ENCODE results near the gene TYK2. TPM values are rescaled to one million over a fixed set of nuclear protein-coding genes. Genes with fewer than 3 reads are reported as not detected.

TYK2 gene
- total and polyA plus RNA-seq, 4 donors: 102 to 175 (median 150) TPM

DNA sequence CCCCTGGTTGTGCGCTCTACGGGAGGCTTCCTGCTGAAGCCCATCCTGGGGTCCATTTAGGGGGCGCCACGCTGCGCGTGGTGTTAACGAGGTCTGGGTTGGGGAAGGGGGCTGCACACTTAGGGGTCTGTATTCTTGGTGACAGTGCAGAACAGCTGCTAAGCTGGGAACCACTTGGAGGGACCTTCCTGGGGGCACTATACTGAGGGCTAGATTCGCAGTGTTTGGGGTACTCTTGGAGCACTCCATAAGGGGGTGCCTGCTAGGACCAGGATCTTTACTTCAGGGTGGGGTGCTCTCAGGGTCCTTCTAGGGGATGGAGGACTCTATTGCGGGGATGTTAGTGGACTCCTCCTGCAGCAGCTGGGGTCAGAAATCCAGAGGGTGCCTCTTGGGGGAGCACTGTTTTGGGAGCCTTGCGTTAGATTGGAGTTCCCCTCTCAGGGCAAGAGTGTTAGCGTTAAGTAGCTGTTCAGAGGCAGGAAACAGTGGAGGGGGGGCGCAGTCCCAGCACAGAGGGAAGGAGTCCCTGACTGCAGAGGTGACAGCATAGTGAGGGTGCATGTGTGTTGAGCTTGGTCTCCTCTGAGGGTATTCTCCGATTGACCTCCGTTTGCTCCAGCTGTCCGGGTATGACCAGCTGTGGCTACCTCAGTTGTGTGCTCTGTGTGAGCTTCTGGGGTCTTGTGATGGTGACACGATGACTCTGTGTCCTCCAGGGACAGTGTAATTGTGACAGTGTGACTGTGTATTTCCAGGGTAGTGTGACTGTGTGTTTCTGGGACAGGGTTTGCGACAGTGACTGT, 41.1 kb upstream of the TYK2 start:
- peaks cover 0 to 18% (median 0%) of the 10 kb centered on the region in 5 donors for H3K4me1 ChIP-seq (ENCODE audit: control insufficient read depth in 5 of 5, insufficient read depth in 5 of 5, low read length in 5 of 5)

DNA sequence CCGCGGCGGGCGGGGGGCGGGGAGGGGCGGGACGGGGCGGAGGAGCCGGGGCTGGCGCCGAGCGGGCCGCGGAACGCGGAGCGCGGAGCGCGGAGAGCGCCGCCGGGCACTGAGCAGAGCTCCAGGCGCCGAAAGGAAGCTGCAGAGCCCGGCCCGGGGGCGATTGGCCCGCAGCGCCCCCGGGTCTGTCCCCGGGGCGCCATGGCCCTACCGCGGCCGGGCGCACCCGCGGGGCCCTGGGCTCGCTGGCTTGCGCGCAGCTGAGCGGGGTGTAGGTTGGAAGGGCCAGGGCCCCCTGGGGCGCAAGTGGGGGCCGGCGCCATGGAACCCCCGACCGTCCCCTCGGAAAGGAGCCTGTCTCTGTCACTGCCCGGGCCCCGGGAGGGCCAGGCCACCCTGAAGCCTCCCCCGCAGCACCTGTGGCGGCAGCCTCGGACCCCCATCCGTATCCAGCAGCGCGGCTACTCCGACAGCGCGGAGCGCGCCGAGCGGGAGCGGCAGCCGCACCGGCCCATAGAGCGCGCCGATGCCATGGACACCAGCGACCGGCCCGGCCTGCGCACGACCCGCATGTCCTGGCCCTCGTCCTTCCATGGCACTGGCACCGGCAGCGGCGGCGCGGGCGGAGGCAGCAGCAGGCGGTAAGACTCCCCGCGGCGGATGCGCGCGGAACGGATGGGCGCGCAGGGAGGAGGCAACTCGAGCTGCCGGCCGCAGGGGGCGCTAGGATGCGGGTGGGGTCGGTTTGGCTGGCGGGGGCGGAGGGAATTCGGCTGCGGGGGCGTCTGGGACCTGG, 40.3 kb upstream of the TYK2 start, which contains the start of gene PDE4A:
TSS of gene PDE4A (plus strand) at position 95 of the 796 bp plus-strand sequence. CDS start at position 322, 227 bp downstream.
- H3K4me3 ChIP-seq: peak within 1 kb of the TSS; percentile 1
- no peak within 1 kb of the TSS for H3K9ac ChIP-seq (ENCODE audit: insufficient read depth in 1 of 2, low read length in 2 of 2)
- no peak within 1 kb of the TSS for H3K27ac ChIP-seq (ENCODE audit: low read depth in 1 of 2, low read length in 1 of 2)
- H3K36me3 ChIP-seq (ENCODE audit: control insufficient read depth in 4 of 4, insufficient read depth in 4 of 4, low read length in 4 of 4): no peaks in the 10 kb centered on the region
- DNase-seq (no peak), ATAC-seq (ENCODE audit: insufficient read depth, low FRiP score) (no peak)
- H3K27me3 ChIP-seq (ENCODE audit: control insufficient read depth in 3 of 3, insufficient read depth in 3 of 3, low read length in 2 of 3): peaks cover 0 to 82% (median 70%) of the 10 kb centered on the region in 3 donors
- WGBS, 2 donors: 1 to 2% methylated on average over 66 to 104 of the region's 104 CpGs
- peaks cover 0 to 3% (median 0%) of the 10 kb centered on the region in 4 donors for H3K9me3 ChIP-seq (ENCODE audit: control insufficient read depth in 4 of 4, insufficient read depth in 3 of 4, low read length in 3 of 4)
- H3K4me1 ChIP-seq (ENCODE audit: control insufficient read depth in 5 of 5, insufficient read depth in 5 of 5, low read length in 5 of 5): peaks cover 0 to 18% (median 0%) of the 10 kb centered on the region in 5 donors
- TF ChIP-seq, protein P1, sequence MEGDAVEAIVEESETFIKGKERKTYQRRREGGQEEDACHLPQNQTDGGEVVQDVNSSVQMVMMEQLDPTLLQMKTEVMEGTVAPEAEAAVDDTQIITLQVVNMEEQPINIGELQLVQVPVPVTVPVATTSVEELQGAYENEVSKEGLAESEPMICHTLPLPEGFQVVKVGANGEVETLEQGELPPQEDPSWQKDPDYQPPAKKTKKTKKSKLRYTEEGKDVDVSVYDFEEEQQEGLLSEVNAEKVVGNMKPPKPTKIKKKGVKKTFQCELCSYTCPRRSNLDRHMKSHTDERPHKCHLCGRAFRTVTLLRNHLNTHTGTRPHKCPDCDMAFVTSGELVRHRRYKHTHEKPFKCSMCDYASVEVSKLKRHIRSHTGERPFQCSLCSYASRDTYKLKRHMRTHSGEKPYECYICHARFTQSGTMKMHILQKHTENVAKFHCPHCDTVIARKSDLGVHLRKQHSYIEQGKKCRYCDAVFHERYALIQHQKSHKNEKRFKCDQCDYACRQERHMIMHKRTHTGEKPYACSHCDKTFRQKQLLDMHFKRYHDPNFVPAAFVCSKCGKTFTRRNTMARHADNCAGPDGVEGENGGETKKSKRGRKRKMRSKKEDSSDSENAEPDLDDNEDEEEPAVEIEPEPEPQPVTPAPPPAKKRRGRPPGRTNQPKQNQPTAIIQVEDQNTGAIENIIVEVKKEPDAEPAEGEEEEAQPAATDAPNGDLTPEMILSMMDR (IDR thresholded peaks at IDR 0.05; ENCODE audit: control extremely low read depth, extremely low read depth): no peak

More for the DNA sequence above, 41.1 kb upstream of the TYK2 start:
- H3K9me3 ChIP-seq (ENCODE audit: control insufficient read depth in 4 of 4, insufficient read depth in 3 of 4, low read length in 3 of 4): peaks cover 0 to 3% (median 0%) of the 10 kb centered on the region in 4 donors
- H3K9ac ChIP-seq (ENCODE audit: insufficient read depth in 1 of 2, low read length in 2 of 2): no peak overlapping the region
- H3K36me3 ChIP-seq (ENCODE audit: control insufficient read depth in 4 of 4, insufficient read depth in 4 of 4, low read length in 4 of 4): no peaks in the 10 kb centered on the region
- H3K27ac ChIP-seq (ENCODE audit: low read depth in 1 of 2, low read length in 1 of 2): no peak overlapping the region
- no peak overlapping the region for H3K4me3 ChIP-seq
- no peak for DNase-seq
- TF ChIP-seq, protein P1 (IDR thresholded peaks at IDR 0.05; ENCODE audit: control extremely low read depth, extremely low read depth): no peak
- H3K27me3 ChIP-seq (ENCODE audit: control insufficient read depth in 3 of 3, insufficient read depth in 3 of 3, low read length in 2 of 3): peaks cover 0 to 80% (median 70%) of the 10 kb centered on the region in 3 donors
- ATAC-seq (ENCODE audit: insufficient read depth, low FRiP score): no peak
- WGBS, 2 donors: 23 to 26% methylated on average over 17 of the region's 17 CpGs

DNA sequence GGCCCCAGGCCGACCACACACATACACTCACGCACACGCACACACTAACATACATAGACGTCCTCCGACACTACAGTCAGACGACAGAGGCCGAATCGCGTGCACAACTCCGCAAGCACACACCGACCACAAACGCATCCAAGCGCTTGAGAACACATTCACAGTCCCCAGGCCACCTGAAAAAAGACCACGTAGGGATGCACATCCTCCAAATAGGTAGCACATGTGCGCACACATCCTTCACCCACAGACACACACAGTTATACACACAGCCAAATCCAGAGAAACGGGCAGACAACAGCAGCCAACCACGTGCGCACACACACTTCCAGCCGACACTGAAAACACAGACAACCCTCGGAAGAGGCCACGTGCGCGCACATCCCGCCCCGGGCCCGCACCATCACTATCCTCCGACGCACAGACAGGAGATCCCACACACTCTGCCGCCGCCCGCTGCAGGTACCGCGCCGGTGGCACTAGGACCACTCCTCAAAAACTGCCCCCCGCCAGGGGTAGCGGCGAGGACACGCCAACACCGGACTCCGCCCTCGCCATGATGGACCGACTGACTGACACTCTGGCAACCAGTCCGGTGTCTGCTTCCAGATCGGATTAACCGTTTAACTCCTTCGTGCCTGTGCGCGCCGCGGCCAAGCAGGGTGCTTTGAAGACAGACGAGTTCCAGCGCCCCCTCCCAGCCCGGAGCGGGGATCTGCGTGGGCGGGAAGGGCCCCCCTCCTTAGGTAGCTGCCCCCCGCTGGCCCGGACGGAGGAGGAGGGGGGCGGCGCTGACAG, 39.5 kb upstream of the TYK2 start:
- Histone ChIP-seq H3K36me3 (ENCODE audit: control insufficient read depth in 4 of 4, insufficient read depth in 4 of 4, low read length in 4 of 4) (no peaks in the 10 kb centered on the region), H3K9ac (ENCODE audit: insufficient read depth in 1 of 2, low read length in 2 of 2) (no peak overlapping the region), H3K27me3 (ENCODE audit: control insufficient read depth in 3 of 3, insufficient read depth in 3 of 3, low read length in 2 of 3) (peaks cover 0 to 85% (median 71%) of the 10 kb centered on the region in 3 donors), H3K27ac (ENCODE audit: low read depth in 1 of 2, low read length in 1 of 2) (no peak overlapping the region), H3K9me3 (ENCODE audit: control insufficient read depth in 4 of 4, insufficient read depth in 3 of 4, low read length in 3 of 4) (peaks cover 0 to 3% (median 0%) of the 10 kb centered on the region in 4 donors), H3K4me1 (ENCODE audit: control insufficient read depth in 5 of 5, insufficient read depth in 5 of 5, low read length in 5 of 5) (peaks cover 0 to 18% (median 0%) of the 10 kb centered on the region in 5 donors), H3K4me3 (peak overlapping the region; percentile 1)
- ATAC-seq (ENCODE audit: insufficient read depth, low FRiP score): no peak
- TF ChIP-seq, protein P1 (IDR thresholded peaks at IDR 0.05; ENCODE audit: control extremely low read depth, extremely low read depth): no peak
- DNase-seq: peak; percentile 57 to 66 (median 60)
- WGBS, 2 donors: 1% methylated on average over 55 to 59 of the region's 61 CpGs

Measured in lung (tissue), 12 donors.